H1 (cell line): Measurements from ENCODE around the gene CTSH.

Experiments used
- CTCF ChIP-seq, 3 experiments: IDR thresholded peaks; 1 replicate in 2 of 3; 2 replicates in 1 of 3; pipeline versions ENCODE4 v1.5.1 to v1.6.1; 2011; ENCODE audit warnings: low read length in 3 of 3, mild to moderate bottlenecking in 3 of 3, inconsistent platforms in 2 of 3, low read depth in 1 of 3, moderate library complexity in 1 of 3; ENCODE audit not compliant: insufficient read depth in 1 of 3; ENCODE audit errors: control extremely low read depth in 1 of 3
- FOSL1 ChIP-seq: IDR thresholded peaks from 2 replicates; pipeline ENCODE4 v1.6.1; 2011; ENCODE audit warnings: mild to moderate bottlenecking, low read depth, low read length, moderate library complexity; ENCODE audit not compliant: insufficient read depth
- JUND ChIP-seq: IDR thresholded peaks from 2 replicates; pipeline ENCODE4 v1.6.1; 2011; ENCODE audit warnings: mild to moderate bottlenecking, improper control_type of control experiment, low read length
- POLR2A ChIP-seq, 2 experiments: IDR thresholded peaks; 1 replicate in 1 of 2; 2 replicates in 1 of 2; pipeline ENCODE4 v1.6.1; 2011; ENCODE audit warnings: low read depth in 2 of 2, low read length in 2 of 2, mild to moderate bottlenecking in 2 of 2; ENCODE audit errors: control extremely low read depth in 1 of 2
- POU5F1 ChIP-seq: IDR thresholded peaks from 2 replicates; pipeline ENCODE4 v1.6.1; 2011; ENCODE audit warnings: low read depth, mild to moderate bottlenecking, low read length, moderate library complexity
- USF2 ChIP-seq: IDR thresholded peaks from 2 replicates; pipeline ENCODE4 v1.6.1; 2011; ENCODE audit warnings: low read length, improper control_type of control experiment

GRCh38 chr15:78931439-78932257, 13.2 kb downstream of the CTSH start:
- TF ChIP-seq USF2, result no peak
- no peak for TF ChIP-seq POU5F1
- TF ChIP-seq CTCF (IDR thresholded peaks at IDR 0.05; ENCODE audit: control extremely low read depth in 1 of 3, insufficient read depth in 1 of 3, low read depth in 1 of 3, low read length in 3 of 3), result no peak
- no peak for TF ChIP-seq FOSL1
- 0 out of 3 replicates have a peak, but pooled peaks of 1 of the 2 experiments have one; percentile 21 for TF ChIP-seq POLR2A (IDR thresholded peaks at IDR 0.05; ENCODE audit: control extremely low read depth in 1 of 2, low read depth in 2 of 2, low read length in 2 of 2)
- TF ChIP-seq JUND, result no peak
